H9 (cell line): Measurements from ENCODE around the gene WFDC1. TPM values are rescaled to one million over a fixed set of nuclear protein-coding genes. Genes with fewer than 3 reads are reported as not detected.

Experiments used
- DNase-seq: peaks from one replicate; pipeline ENCODE4 v3.0.0-alpha.2; 2017
- H2AFZ ChIP-seq: one replicate; pipeline ENCODE4 v1.6.1; 2013; ENCODE audit warnings: mild to moderate bottlenecking, low read length, control low read depth, moderate library complexity
- H2AK5ac ChIP-seq: 2 replicates; pipeline ENCODE4 v1.6.1; 2013; ENCODE audit warnings: low read length, control low read depth, mixed read lengths; ENCODE audit not compliant: insufficient read length
- H2BK120ac ChIP-seq: one replicate; pipeline ENCODE4 v1.6.1; 2013; ENCODE audit warnings: low read depth, mild to moderate bottlenecking, low read length, control low read depth, inconsistent platforms; ENCODE audit not compliant: poor library complexity, severe bottlenecking
- H2BK12ac ChIP-seq: 2 replicates; pipeline ENCODE4 v1.6.1; 2013; ENCODE audit warnings: low read length, control low read depth, mixed read lengths, low read depth; ENCODE audit not compliant: insufficient read length
- H2BK15ac ChIP-seq: 2 replicates; pipeline ENCODE4 v1.6.1; 2013; ENCODE audit warnings: low read depth, low read length, control low read depth
- H2BK20ac ChIP-seq: one replicate; pipeline ENCODE4 v1.6.1; 2013; ENCODE audit warnings: low read depth, mild to moderate bottlenecking, low read length, control low read depth, inconsistent platforms; ENCODE audit not compliant: poor library complexity, severe bottlenecking
- H2BK5ac ChIP-seq: 2 replicates; pipeline ENCODE4 v1.6.1; 2013; ENCODE audit warnings: low read length, control low read depth, mixed read lengths; ENCODE audit not compliant: insufficient read length
- H3K14ac ChIP-seq: 2 replicates; pipeline ENCODE4 v1.6.1; 2013; ENCODE audit warnings: low read length, control low read depth; ENCODE audit not compliant: insufficient read depth
- H3K18ac ChIP-seq: 2 replicates; pipeline ENCODE4 v1.6.1; 2013; ENCODE audit warnings: low read depth, mild to moderate bottlenecking, mixed read lengths, low read length, control low read depth; ENCODE audit not compliant: insufficient read length
- H3K23ac ChIP-seq: 2 replicates; pipeline ENCODE4 v1.6.1; 2013; ENCODE audit warnings: low read length, control low read depth, mixed read lengths, low read depth; ENCODE audit not compliant: insufficient read length
- H3K23me2 ChIP-seq: 2 replicates; pipeline ENCODE4 v1.6.1; 2013; ENCODE audit warnings: low read depth, mild to moderate bottlenecking, mixed read lengths, low read length, control low read depth; ENCODE audit not compliant: insufficient read length, poor library complexity, severe bottlenecking
- H3K27ac ChIP-seq: 2 replicates; pipeline ENCODE4 v1.5.1; 2013; ENCODE audit warnings: low read length, control low read depth, mixed read lengths, low read depth; ENCODE audit not compliant: insufficient read length
- H3K27me3 ChIP-seq: 2 replicates; pipeline ENCODE4 v1.6.1; 2013; ENCODE audit warnings: low read length, control low read depth, inconsistent platforms; ENCODE audit not compliant: insufficient read depth
- H3K4ac ChIP-seq: 2 replicates; pipeline ENCODE4 v1.6.1; 2013; ENCODE audit warnings: low read depth, mild to moderate bottlenecking, control low read depth, inconsistent platforms, low read length, moderate library complexity
- H3K4me1 ChIP-seq: 2 replicates; pipeline ENCODE4 v1.6.1; 2013; ENCODE audit warnings: low read length, control low read depth, inconsistent platforms; ENCODE audit not compliant: insufficient read depth
- H3K4me2 ChIP-seq: 2 replicates; pipeline ENCODE4 v1.6.1; 2013; ENCODE audit warnings: low read length, control low read depth, mixed read lengths; ENCODE audit not compliant: insufficient read length, insufficient read depth
- H3K56ac ChIP-seq: 2 replicates; pipeline ENCODE4 v1.6.1; 2013; ENCODE audit warnings: low read depth, mild to moderate bottlenecking, mixed read lengths, low read length, control low read depth; ENCODE audit not compliant: insufficient read length
- H3K79me1 ChIP-seq: 2 replicates; pipeline ENCODE4 v1.6.1; 2013; ENCODE audit warnings: low read depth, mild to moderate bottlenecking, moderate library complexity, low read length, control low read depth, inconsistent platforms; ENCODE audit not compliant: insufficient read depth, poor library complexity, severe bottlenecking
- H3K79me2 ChIP-seq: 2 replicates; pipeline ENCODE4 v1.6.1; 2013; ENCODE audit warnings: low read length, control low read depth, inconsistent platforms; ENCODE audit not compliant: insufficient read depth
- H3K9ac ChIP-seq: 2 replicates; pipeline ENCODE4 v1.6.1; 2013; ENCODE audit warnings: low read length, control low read depth, mixed read lengths; ENCODE audit not compliant: insufficient read length; ENCODE audit errors: extremely low read depth
- H3K9me3 ChIP-seq: one replicate; pipeline ENCODE4 v1.6.1; 2013; ENCODE audit warnings: low read depth, low read length, inconsistent platforms; ENCODE audit not compliant: control insufficient read depth
- H3T11ph ChIP-seq: one replicate; pipeline ENCODE4 v1.6.1; 2013; ENCODE audit warnings: mild to moderate bottlenecking, low read length, control low read depth, inconsistent platforms
- H4K20me1 ChIP-seq: one replicate; pipeline ENCODE4 v1.6.1; 2013; ENCODE audit not compliant: control insufficient read depth, insufficient read length, insufficient read depth
- H4K5ac ChIP-seq: 2 replicates; pipeline ENCODE4 v1.6.1; 2013; ENCODE audit warnings: low read depth, mild to moderate bottlenecking, mixed read lengths, low read length, control low read depth; ENCODE audit not compliant: insufficient read length
- H4K8ac ChIP-seq: replicated peaks from 2 replicates; pipeline ENCODE4 v1.6.1; 2013; ENCODE audit warnings: low read length, control low read depth, mixed read lengths, low read depth; ENCODE audit not compliant: insufficient read length
- H4K91ac ChIP-seq: 2 replicates; pipeline ENCODE4 v1.6.1; 2013; ENCODE audit warnings: low read depth, mild to moderate bottlenecking, moderate library complexity, mixed read lengths, low read length, control low read depth; ENCODE audit not compliant: insufficient read length
- H3K27ac Mint-ChIP-seq, 3 experiments: 2 replicates in 2 of 3; 3 replicates in 1 of 3; pipeline ENCODE4 v1.8.0; 2020 to 2021; ENCODE audit warnings: mixed read lengths in 3 of 3, mild to moderate bottlenecking in 1 of 3, moderate library complexity in 1 of 3
- H3K27me3 Mint-ChIP-seq: 2 replicates; pipeline ENCODE4 v1.8.0; 2021; ENCODE audit warnings: low read depth, mild to moderate bottlenecking, moderate library complexity, mixed read lengths
- H3K36me3 Mint-ChIP-seq, 3 experiments: 2 replicates in 2 of 3; 3 replicates in 1 of 3; pipeline ENCODE4 v1.8.0; 2020 to 2021; ENCODE audit warnings: low read depth in 3 of 3, mixed read lengths in 3 of 3; ENCODE audit not compliant: insufficient read depth in 1 of 3
- H3K4me1 Mint-ChIP-seq, 2 experiments: 2 replicates each; pipeline ENCODE4 v1.8.0; 2020; ENCODE audit warnings: mixed read lengths in 2 of 2
- H3K4me3 Mint-ChIP-seq, 2 experiments: 2 replicates in 1 of 2; 3 replicates in 1 of 2; pipeline ENCODE4 v1.8.0; 2020 to 2021; ENCODE audit warnings: mild to moderate bottlenecking in 2 of 2, mixed read lengths in 2 of 2, moderate library complexity in 1 of 2
- H3K9me3 Mint-ChIP-seq, 2 experiments: 2 replicates in 1 of 2; 3 replicates in 1 of 2; pipeline ENCODE4 v1.8.0; 2020; ENCODE audit warnings: mild to moderate bottlenecking in 2 of 2, mixed read lengths in 2 of 2, moderate library complexity in 1 of 2
- WGBS: extraction: QIAGEN DNeasy Blood & Tissue Kit; methylation state at CpG from one replicate; pipeline ENCODE4 v1.1.7; 2013; ENCODE audit warnings: missing lambda C conversion rate, low lambda C conversion rate, mixed read lengths; ENCODE audit not compliant: insufficient read length; ENCODE audit errors: extremely low coverage; 5-methylcytosine and 5-hydroxymethylcytosine counted together
- total RNA-seq: library from RNA; stranded (reverse); gene quantifications from 2 replicates; pipeline ENCODE4 v1.2.1, GENCODE V29; 2021
- TF ChIP-seq, protein P1 (sequence below): fragments of 200-600 bp; sonication (generic); conservative IDR thresholded peaks from 3 replicates; pipeline ENCODE4 v1.8.0; 2021; ENCODE audit warnings: antibody characterized with exemption, mild to moderate bottlenecking

The WFDC1 gene
- total RNA-seq, 1 experiment from 2014 or later = 0.24 TPM

DNA sequence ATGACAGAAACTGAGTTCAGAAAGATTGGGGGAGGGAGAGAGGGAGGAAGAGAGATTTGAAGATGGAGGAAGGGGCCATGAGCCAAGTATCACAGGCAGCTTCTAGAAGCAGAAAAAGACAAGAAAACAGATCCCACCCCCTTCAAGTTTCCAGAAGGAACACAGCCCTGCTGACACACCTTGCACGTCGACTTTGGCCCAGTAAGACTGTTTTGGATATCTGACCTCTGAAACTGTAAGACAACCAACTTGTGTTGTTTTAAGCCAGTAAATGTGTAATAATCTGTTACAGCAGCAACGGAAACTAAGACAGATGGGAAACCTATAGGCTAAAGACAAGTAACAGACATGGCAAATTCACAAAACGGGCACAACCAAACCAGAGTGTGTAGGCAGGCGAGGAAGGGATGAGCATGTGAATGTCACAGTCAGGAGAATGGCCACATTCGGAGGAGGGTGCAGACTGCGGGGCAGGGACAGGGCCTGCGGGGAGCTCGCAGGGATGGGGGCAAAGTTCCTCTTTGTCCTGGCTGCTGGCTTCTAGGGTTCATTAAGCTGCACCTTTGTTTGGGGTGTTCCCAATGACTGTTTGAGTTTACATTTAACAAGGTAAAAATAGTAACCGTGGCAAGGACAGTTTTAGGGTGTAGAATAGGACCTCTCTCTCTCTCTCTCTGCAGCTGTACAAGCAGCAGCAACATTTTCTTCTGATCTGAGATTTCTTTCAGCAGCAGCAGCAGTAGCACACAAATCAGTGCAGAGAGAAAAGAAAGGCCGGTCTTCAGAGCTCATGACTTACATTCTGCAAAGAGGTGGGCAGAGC, 55.4 kb downstream of the WFDC1 start:
- no peak overlapping the region for H3K9ac ChIP-seq
- no peak overlapping the region for H3K4ac ChIP-seq
- H3K79me1 ChIP-seq = no peaks in the 10 kb centered on the region
- no peak for DNase-seq
- no peak overlapping the region for H2BK120ac ChIP-seq
- H4K20me1 ChIP-seq = no peaks in the 10 kb centered on the region
- no peaks in the 10 kb centered on the region for H3K9me3 Mint-ChIP-seq
- H3K79me2 ChIP-seq = no peaks in the 10 kb centered on the region
- H3K27ac Mint-ChIP-seq = no peak overlapping the region
- no peak overlapping the region for H3T11ph ChIP-seq
- TF ChIP-seq, protein P1, sequence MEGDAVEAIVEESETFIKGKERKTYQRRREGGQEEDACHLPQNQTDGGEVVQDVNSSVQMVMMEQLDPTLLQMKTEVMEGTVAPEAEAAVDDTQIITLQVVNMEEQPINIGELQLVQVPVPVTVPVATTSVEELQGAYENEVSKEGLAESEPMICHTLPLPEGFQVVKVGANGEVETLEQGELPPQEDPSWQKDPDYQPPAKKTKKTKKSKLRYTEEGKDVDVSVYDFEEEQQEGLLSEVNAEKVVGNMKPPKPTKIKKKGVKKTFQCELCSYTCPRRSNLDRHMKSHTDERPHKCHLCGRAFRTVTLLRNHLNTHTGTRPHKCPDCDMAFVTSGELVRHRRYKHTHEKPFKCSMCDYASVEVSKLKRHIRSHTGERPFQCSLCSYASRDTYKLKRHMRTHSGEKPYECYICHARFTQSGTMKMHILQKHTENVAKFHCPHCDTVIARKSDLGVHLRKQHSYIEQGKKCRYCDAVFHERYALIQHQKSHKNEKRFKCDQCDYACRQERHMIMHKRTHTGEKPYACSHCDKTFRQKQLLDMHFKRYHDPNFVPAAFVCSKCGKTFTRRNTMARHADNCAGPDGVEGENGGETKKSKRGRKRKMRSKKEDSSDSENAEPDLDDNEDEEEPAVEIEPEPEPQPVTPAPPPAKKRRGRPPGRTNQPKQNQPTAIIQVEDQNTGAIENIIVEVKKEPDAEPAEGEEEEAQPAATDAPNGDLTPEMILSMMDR = no peak
- H3K4me1 ChIP-seq = no peaks in the 10 kb centered on the region
- no peak overlapping the region for H3K14ac ChIP-seq
- no peak overlapping the region for H2BK15ac ChIP-seq
- no peaks in the 10 kb centered on the region for H3K27me3 ChIP-seq
- no peak overlapping the region for H3K27ac ChIP-seq
- H3K56ac ChIP-seq = no peak overlapping the region
- H3K4me3 Mint-ChIP-seq = no peak overlapping the region
- H3K23ac ChIP-seq = no peak overlapping the region
- H3K18ac ChIP-seq = no peak overlapping the region
- no peak overlapping the region for H2AFZ ChIP-seq
- H3K9me3 ChIP-seq = no peaks in the 10 kb centered on the region
- no peak overlapping the region for H2BK12ac ChIP-seq
- no peak overlapping the region for H2AK5ac ChIP-seq
- H2BK20ac ChIP-seq = no peak overlapping the region
- H2BK5ac ChIP-seq = no peak overlapping the region
- no peak overlapping the region for H4K91ac ChIP-seq
- H3K36me3 Mint-ChIP-seq = no peaks in the 10 kb centered on the region; a peak in 1 of 7 replicates
- WGBS = no CpG with 5 or more reads among the region's 11 CpGs
- peaks cover 1% of the 10 kb centered on the region; the same call in 1 of the 2 replicates for H3K27me3 Mint-ChIP-seq
- no peak overlapping the region for H3K4me2 ChIP-seq
- peaks cover 0 to 8% of the 10 kb centered on the region in 2 experiments; a peak in 2 of 4 replicates for H3K4me1 Mint-ChIP-seq
- H4K8ac ChIP-seq = no peak overlapping the region
- no peaks in the 10 kb centered on the region for H3K23me2 ChIP-seq
- no peak overlapping the region for H4K5ac ChIP-seq
